PC-3 (cell line): ENCODE data around the gene CWC25. TPM values are rescaled to one million over a fixed set of nuclear protein-coding genes. Genes with fewer than 3 reads are reported as not detected.

Experiments used
- ATAC-seq: fragments of 200-7000 bp; cut with Tn5 transposase; 2 replicates; pipeline ENCODE4 v1.9.1; 2020; ENCODE audit warnings: mild to moderate bottlenecking, moderate library complexity
- BruUV-seq: library from RNA; stranded (reverse); fragments of 400-500 nt; replicated peaks from 2 replicates; lab custom pipeline; 2021; lab: Mats Ljungman, UMichigan
- CTCF ChIA-PET: fragments of 300-600 bp; sonication (Branson Sonifier 250); formaldehyde crosslinking; loops from one replicate; lab custom pipeline; 2022; ENCODE audit warnings: antibody characterized with exemption; lab: Charles Lee
- POLR2A ChIA-PET: fragments of 300-600 bp; sonication (Branson Sonifier 250); formaldehyde crosslinking; loops from one replicate; lab custom pipeline; 2022; ENCODE audit warnings: antibody characterized with exemption; ENCODE audit not compliant: unreplicated experiment; lab: Charles Lee
- DNase-seq: peaks from one replicate; pipeline ENCODE4 v3.0.0-alpha.2; 2015
- H2AFZ ChIP-seq: fragments of 300-600 bp; sonication (generic); 2 replicates; pipeline ENCODE4 v1.6.0; 2016; ENCODE audit warnings: antibody characterized with exemption, low read length
- H3F3A ChIP-seq: fragments of 300-600 bp; sonication (generic); one replicate; pipeline ENCODE4 v1.6.0; 2017; ENCODE audit warnings: antibody characterized with exemption, low read length, control low read depth, mild to moderate bottlenecking; ENCODE audit not compliant: unreplicated experiment
- H3K27ac ChIP-seq: fragments of 300-600 bp; sonication (generic); 2 replicates; pipeline ENCODE4 v1.5.1; 2016; ENCODE audit warnings: mild to moderate bottlenecking, low read length
- H3K27me3 ChIP-seq: fragments of 300-600 bp; sonication (generic); 2 replicates; pipeline ENCODE4 v1.6.1; 2016; ENCODE audit warnings: low read length, mixed read lengths
- H3K36me3 ChIP-seq: fragments of 300-600 bp; sonication (generic); 2 replicates; pipeline ENCODE4 v1.6.1; 2016; ENCODE audit warnings: low read depth, mixed run types, low read length, mixed read lengths
- H3K4me1 ChIP-seq: fragments of 300-600 bp; sonication (generic); 2 replicates; pipeline ENCODE4 v1.5.1; 2016; ENCODE audit warnings: low read length; ENCODE audit not compliant: insufficient read depth
- H3K4me2 ChIP-seq: fragments of 300-600 bp; sonication (generic); 2 replicates; pipeline ENCODE4 v1.6.0; 2016; ENCODE audit warnings: low read length
- H3K4me3 ChIP-seq: fragments of 300-600 bp; sonication (generic); 2 replicates; pipeline ENCODE4 v1.5.1; 2016; ENCODE audit warnings: mild to moderate bottlenecking, low read length, mixed read lengths
- H3K79me2 ChIP-seq: fragments of 300-600 bp; sonication (generic); 2 replicates; pipeline ENCODE4 v1.6.1; 2017; ENCODE audit warnings: low read length, mixed read lengths
- H3K9ac ChIP-seq: fragments of 300-600 bp; sonication (generic); 2 replicates; pipeline ENCODE4 v1.6.0; 2016; ENCODE audit warnings: mild to moderate bottlenecking, low read length
- H3K9me2 ChIP-seq: fragments of 300-600 bp; sonication (generic); replicated peaks from 2 replicates; pipeline ENCODE4 v1.6.1; 2016; ENCODE audit warnings: mixed run types, low read length, mixed read lengths
- H3K9me3 ChIP-seq: fragments of 300-600 bp; sonication (generic); 2 replicates; pipeline ENCODE4 v1.6.1; 2016; ENCODE audit warnings: low read length, mixed read lengths
- H4K20me1 ChIP-seq: fragments of 300-600 bp; sonication (generic); 2 replicates; pipeline ENCODE4 v1.6.1; 2016; ENCODE audit warnings: low read length, mixed read lengths
- CTCF ChIP-seq: fragments of 300-600 bp; sonication (generic); conservative IDR thresholded peaks from 2 replicates; pipeline ENCODE4 v1.5.1; 2017; ENCODE audit warnings: antibody characterized with exemption, low read depth, mild to moderate bottlenecking, low read length
- EZH2 ChIP-seq: fragments of 300-600 bp; sonication (generic); IDR thresholded peaks from one replicate; pipeline ENCODE4 v1.6.1; 2017; ENCODE audit warnings: antibody characterized with exemption, mild to moderate bottlenecking, low read length; ENCODE audit not compliant: unreplicated experiment
- EZH2phosphoT487 ChIP-seq: fragments of 300-600 bp; sonication (generic); IDR thresholded peaks from 2 replicates; pipeline ENCODE4 v1.6.1; 2018; ENCODE audit warnings: mild to moderate bottlenecking, antibody characterized with exemption, low read length, borderline replicate concordance
- intact Hi-C: fragments of 100-400 bp; cut with micrococcal nuclease; formaldehyde crosslinking; loops from 2 replicates; pipeline ENCODE4 v1.9.0; 2023
- total RNA-seq: library from RNA; depleted of rRNA; stranded (reverse); fragments of >200 nt; gene quantifications from 2 replicates; pipeline ENCODE4 v1.2.3, GENCODE V29; 2014

The CWC25 gene
- total RNA-seq, 1 experiment from 2014 or later: 15.0 TPM

DNA sequence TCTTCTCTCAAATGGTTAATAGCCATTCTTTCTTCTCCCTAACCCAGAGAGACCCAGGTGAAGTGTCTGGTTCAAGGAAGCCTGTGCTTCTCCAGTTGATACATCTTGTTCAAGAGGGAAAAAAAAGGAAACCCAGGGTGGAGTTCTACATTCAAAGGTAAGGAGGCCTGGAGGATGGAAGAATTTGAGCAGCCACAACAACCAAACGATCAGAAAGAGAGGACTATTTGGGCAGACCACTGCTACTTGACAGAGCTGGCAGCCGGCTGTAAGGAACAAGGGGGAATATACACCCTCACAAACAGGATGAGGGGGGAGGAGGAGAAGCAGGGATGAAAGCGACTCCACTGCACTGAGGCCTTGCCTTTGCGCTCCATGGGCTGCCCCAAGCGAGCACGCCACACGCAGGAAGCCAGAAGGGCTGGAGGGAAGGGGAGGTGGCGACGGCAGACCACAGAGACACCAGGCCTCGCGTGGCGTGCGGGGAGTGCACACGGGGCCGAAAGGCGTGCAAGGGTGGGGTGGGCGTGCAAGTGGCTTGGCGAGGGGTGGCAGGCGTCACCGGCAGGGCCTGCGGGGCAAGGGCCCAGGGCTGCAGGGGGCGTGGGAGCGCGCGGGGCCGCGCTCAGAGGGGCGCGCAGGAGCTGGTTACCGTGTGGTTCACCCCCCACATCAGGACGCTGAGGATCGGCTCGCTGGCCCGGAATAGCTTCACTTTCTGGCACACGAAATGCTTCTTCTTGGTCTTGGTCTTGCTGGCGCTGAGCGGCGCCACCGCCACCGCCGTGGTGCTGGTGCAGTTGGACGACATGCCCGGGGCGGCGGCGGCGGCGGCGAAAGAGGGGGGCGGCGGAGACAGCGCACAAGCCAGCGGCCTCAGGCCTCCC, 26.3 kb downstream of the CWC25 start:
- peak overlapping the region; percentile 72 for H3K4me3 ChIP-seq
- ChIA-PET CTCF (no interaction called here), POLR2A (no interaction called here)
- peaks cover 52% of the 10 kb centered on the region for H3K79me2 ChIP-seq
- H3K27me3 ChIP-seq: no peaks in the 10 kb centered on the region
- peaks cover 16% of the 10 kb centered on the region for H3K4me1 ChIP-seq
- peak overlapping the region; percentile 80 for H2AFZ ChIP-seq
- no TSS peak for BruUV-seq
- intact Hi-C loops: loop anchor here (2.0 kb wide), 1 partner anchor 46 kb away; the partner anchor contains the start of gene PSMB3
- peak; percentile 25 for ATAC-seq
- H3F3A ChIP-seq: no peaks in the 10 kb centered on the region
- peak overlapping the region; percentile 49 for H3K27ac ChIP-seq
- H3K9ac ChIP-seq: peak overlapping the region; percentile 98
- peaks cover 9% of the 10 kb centered on the region; the same call in 1 of the 2 replicates for H3K36me3 ChIP-seq
- no peaks in the 10 kb centered on the region for H3K9me3 ChIP-seq
- peaks cover 9% of the 10 kb centered on the region; the same call in 1 of the 2 replicates for H4K20me1 ChIP-seq
- peak overlapping the region; percentile 78 for H3K4me2 ChIP-seq
- DNase-seq: peak; percentile 18
- no peaks in the 10 kb centered on the region for H3K9me2 ChIP-seq
- TF ChIP-seq EZH2 (no peak), CTCF (no peak), EZH2phosphoT487 (no peak)

- peaks cover 9% of the 10 kb centered on the region; the same call in 1 of the 2 replicates for H4K20me1 ChIP-seq
- H3K4me3 ChIP-seq: peak overlapping the region; percentile 72
- peaks cover 8% of the 10 kb centered on the region; the same call in 1 of the 2 replicates for H3K36me3 ChIP-seq
- TF ChIP-seq CTCF (no peak), EZH2phosphoT487 (no peak), EZH2 (no peak)
- no peak overlapping the region for H3K9ac ChIP-seq
- ChIA-PET POLR2A (no interaction called here), CTCF (no interaction called here)
- H3K4me2 ChIP-seq: peak overlapping the region; percentile 78
- H3K27me3 ChIP-seq: no peaks in the 10 kb centered on the region
- TSS peak; percentile 37 for BruUV-seq
- DNase-seq (no peak), ATAC-seq (no peak)
- intact Hi-C loops: loop anchor here (2.0 kb wide), 1 partner anchor 45 kb away; the partner anchor contains the start of gene PSMB3
- no peaks in the 10 kb centered on the region for H3K9me2 ChIP-seq
- H3F3A ChIP-seq: no peaks in the 10 kb centered on the region
- H3K79me2 ChIP-seq: peaks cover 57% of the 10 kb centered on the region
- no peaks in the 10 kb centered on the region for H3K9me3 ChIP-seq
- no peak overlapping the region for H2AFZ ChIP-seq
- peaks cover 16% of the 10 kb centered on the region for H3K4me1 ChIP-seq
- H3K27ac ChIP-seq: no peak overlapping the region
These were observed 27.3 kb downstream of the CWC25 start for GRCh38 chr17:38797828-38798227.
